HepG2 (cell line): ENCODE data around the gene TMEM79. TPM values are rescaled to one million over a fixed set of nuclear protein-coding genes. Genes with fewer than 3 reads are reported as not detected.

Experiments
- CBX1 ChIP-seq: IDR thresholded peaks from one replicate; pipeline ENCODE4 v1.6.1; 2016; ENCODE audit warnings: antibody characterized with exemption, low read depth
- IKZF1 ChIP-seq: fragments of 450-650 bp; IDR thresholded peaks from 2 replicates; pipeline ENCODE4 v1.7.1; 2016
- MAFF ChIP-seq: IDR thresholded peaks from 2 replicates; pipeline ENCODE4 v1.6.1; 2011; ENCODE audit warnings: low read depth, low read length, improper control_type of control experiment
- MTF2 ChIP-seq: sonication (generic); formaldehyde crosslinking; IDR thresholded peaks from 2 replicates; pipeline ENCODE4 v1.5.0; 2020; ENCODE audit warnings: missing genetic modification reagents, borderline replicate concordance
- NR1H2 ChIP-seq: sonication (generic); formaldehyde crosslinking; IDR thresholded peaks from 2 replicates; pipeline ENCODE4 v1.8.1; 2022; ENCODE audit warnings: low read depth, missing genetic modification reagents, borderline replicate concordance
- REPIN1 ChIP-seq: sonication (generic); formaldehyde crosslinking; IDR thresholded peaks from 2 replicates; pipeline ENCODE4 v1.8.0; 2022; ENCODE audit warnings: missing genetic modification reagents, low read depth, mild to moderate bottlenecking, borderline replicate concordance
- REXO4 ChIP-seq: sonication (generic); formaldehyde crosslinking; IDR thresholded peaks from 2 replicates; pipeline ENCODE4 v1.8.0; 2022; ENCODE audit warnings: missing genetic modification reagents, mild to moderate bottlenecking, borderline replicate concordance
- RXRB ChIP-seq: IDR thresholded peaks from 2 replicates; pipeline ENCODE4 v1.6.1; 2016; ENCODE audit warnings: borderline replicate concordance, missing genetic modification reagents, missing compliant biosample characterization
- SMAD9 ChIP-seq: sonication (generic); formaldehyde crosslinking; IDR thresholded peaks from 2 replicates; pipeline ENCODE4 v1.5.1; 2020; ENCODE audit warnings: mild to moderate bottlenecking, missing genetic modification reagents
- TBX2 ChIP-seq: sonication (generic); formaldehyde crosslinking; IDR thresholded peaks from 2 replicates; pipeline ENCODE4 v1.5.0; 2020; ENCODE audit warnings: missing genetic modification reagents, mild to moderate bottlenecking, borderline replicate concordance
- TERF1 ChIP-seq: sonication (generic); formaldehyde crosslinking; IDR thresholded peaks from 2 replicates; pipeline ENCODE4 v1.8.0; 2022; ENCODE audit warnings: mild to moderate bottlenecking, missing genetic modification reagents, moderate library complexity
- TGIF2 ChIP-seq: IDR thresholded peaks from 2 replicates; pipeline ENCODE4 v1.6.1; 2016; ENCODE audit warnings: control low read depth, missing compliant biosample characterization
- THAP8 ChIP-seq: sonication (generic); formaldehyde crosslinking; IDR thresholded peaks from 2 replicates; pipeline ENCODE4 v1.5.1; 2020; ENCODE audit warnings: missing genetic modification reagents, mild to moderate bottlenecking, borderline replicate concordance
- ZFP82 ChIP-seq: sonication (generic); formaldehyde crosslinking; IDR thresholded peaks from 2 replicates; pipeline ENCODE4 v1.5.1; 2020; ENCODE audit warnings: mild to moderate bottlenecking, missing genetic modification reagents, borderline replicate concordance
- ZIK1 ChIP-seq: sonication (generic); formaldehyde crosslinking; IDR thresholded peaks from 2 replicates; pipeline ENCODE4 v1.5.0; 2020; ENCODE audit warnings: mild to moderate bottlenecking, low read depth, missing genetic modification reagents, borderline replicate concordance
- ZKSCAN8 ChIP-seq: IDR thresholded peaks from 2 replicates; pipeline ENCODE4 v1.6.1; 2016; ENCODE audit warnings: borderline replicate concordance, missing genetic modification reagents, missing compliant biosample characterization
- ZNF18 ChIP-seq: sonication (generic); formaldehyde crosslinking; IDR thresholded peaks from 2 replicates; pipeline ENCODE4 v1.8.0; 2022; ENCODE audit warnings: mild to moderate bottlenecking, missing genetic modification reagents; ENCODE audit not compliant: insufficient replicate concordance
- ZNF180 ChIP-seq: sonication (generic); formaldehyde crosslinking; IDR thresholded peaks from 2 replicates; pipeline ENCODE4 v1.4.0; 2020; ENCODE audit warnings: low read depth, missing genetic modification reagents, borderline replicate concordance
- ZNF557 ChIP-seq: sonication (generic); formaldehyde crosslinking; IDR thresholded peaks from 2 replicates; pipeline ENCODE4 v1.4.0; 2020; ENCODE audit warnings: missing genetic modification reagents
- ZNF674 ChIP-seq: sonication (generic); formaldehyde crosslinking; IDR thresholded peaks from 2 replicates; pipeline ENCODE4 v1.5.0; 2020; ENCODE audit warnings: low read depth, mild to moderate bottlenecking, missing genetic modification reagents
- ZNF710 ChIP-seq: sonication (generic); formaldehyde crosslinking; IDR thresholded peaks from 2 replicates; pipeline ENCODE4 v1.5.0; 2020; ENCODE audit warnings: mild to moderate bottlenecking, missing genetic modification reagents, borderline replicate concordance
- ZNF777 ChIP-seq: sonication (generic); formaldehyde crosslinking; IDR thresholded peaks from 2 replicates; pipeline ENCODE4 v1.4.0; 2020; ENCODE audit warnings: missing genetic modification reagents
- ZSCAN30 ChIP-seq: sonication (generic); formaldehyde crosslinking; IDR thresholded peaks from 2 replicates; pipeline ENCODE4 v1.5.0; 2020; ENCODE audit warnings: mild to moderate bottlenecking, missing genetic modification reagents
- ZXDC ChIP-seq: sonication (generic); formaldehyde crosslinking; IDR thresholded peaks from 2 replicates; pipeline ENCODE4 v1.5.0; 2020; ENCODE audit warnings: mild to moderate bottlenecking, missing genetic modification reagents
- polyA plus RNA-seq, 8 experiments: library from polyadenylated mRNA; depleted of rRNA in 3 of 8; stranded (reverse) in 7 of 8; unstranded in 1 of 8; fragments of >200 nt; fragmentation: Illumina TruSeq in 4 of 8; extraction: Trizol in 4 of 8; gene quantifications; 2 replicates each; pipeline versions ENCODE4 v1.2.1 to v1.2.3, GENCODE V29; 2011 to 2016; ENCODE audit warnings: low read depth in 4 of 8, missing spikeins in 1 of 8, mixed read lengths in 1 of 8; ENCODE audit not compliant: insufficient read depth in 1 of 8
- total RNA-seq, 5 experiments: library from RNA; depleted of rRNA; stranded (reverse); fragments of >200 nt; fragmentation: Illumina TruSeq; extraction: Trizol; gene quantifications; 2 replicates each; pipeline ENCODE4 v1.2.3, GENCODE V29; 2016; ENCODE audit warnings: low read depth in 1 of 5

The TMEM79 gene
- total and polyA plus RNA-seq, 2 of the 13 experiments (the other 11 are each of a cell fraction or from before 2014, with no cell fraction given), result 1.2 to 1.9 TPM

- TF ChIP-seq ZNF180 (CRISPR knock-in tag), result no peak
- no peak for TF ChIP-seq ZNF557
- no peak for TF ChIP-seq ZNF777 (CRISPR knock-in tag)
- TF ChIP-seq REXO4 (CRISPR knock-in tag), result no peak
- TF ChIP-seq ZKSCAN8, result no peak
- TF ChIP-seq REPIN1 (CRISPR knock-in tag), result no peak
- no peak for TF ChIP-seq ZIK1 (CRISPR knock-in tag)
- no peak for TF ChIP-seq TGIF2 (CRISPR knock-in tag)
- TF ChIP-seq ZXDC, result no peak
- TF ChIP-seq TERF1 (CRISPR knock-in tag), result no peak
- no peak for TF ChIP-seq ZNF18 (CRISPR knock-in tag)
- TF ChIP-seq TBX2 (CRISPR knock-in tag), result no peak
- TF ChIP-seq SMAD9 (CRISPR knock-in tag), result no peak
- TF ChIP-seq MAFF, result no peak
- 0 out of 2 replicates have a peak, but pooled peaks have one; percentile 50 for TF ChIP-seq ZNF674 (CRISPR knock-in tag)
- no peak for TF ChIP-seq IKZF1
- TF ChIP-seq ZSCAN30 (CRISPR knock-in tag), result no peak
- TF ChIP-seq RXRB (CRISPR knock-in tag), result no peak
- peak; percentile 62; the same call in 1 of the 2 replicates for TF ChIP-seq THAP8
- TF ChIP-seq MTF2, result no peak
- TF ChIP-seq ZFP82, result peak; percentile 60; the same call in 1 of the 2 replicates
- TF ChIP-seq NR1H2 (CRISPR knock-in tag), result no peak
- no peak for TF ChIP-seq CBX1
- TF ChIP-seq ZNF710, result no peak
These were observed 53.7 kb downstream of the TMEM79 start (continued) for GRCh38 chr1:156337888-156338179.
